Measurements from ENCODE around the gene SLC33A1. TPM values are rescaled to one million over a fixed set of nuclear protein-coding genes. Genes with fewer than 3 reads are reported as not detected.
A peak's percentile ranks its signal among the peaks of the same experiment; 100 is the strongest.

The SLC33A1 gene
- total and polyA plus RNA-seq, 3 donors from 2014 or later, result 25.5 to 40.1 (median 36.2) TPM

GRCh38 chr3:155807823-155808222 lies 46.4 kb downstream of the SLC33A1 start:
- WGBS, 2 donors, result 87 to 92% methylated on average over 2 of the region's 2 CpGs
- no peak overlapping the region for H3K27ac ChIP-seq
- no peak overlapping the region for H3K4me3 ChIP-seq
- intact Hi-C loops (cut with DNase I; ENCODE audit: low total_unique reads), result no loop called here
- H3K9me3 ChIP-seq, result no peaks in the 10 kb centered on the region
- no peak for TF ChIP-seq POLR2A (IDR thresholded peaks at IDR 0.05)
- TF ChIP-seq CTCF (IDR thresholded peaks at IDR 0.05), result no peak
- no peaks in the 10 kb centered on the region for H3K4me1 ChIP-seq
- H3K27me3 ChIP-seq, result no peaks in the 10 kb centered on the region
- no peak for DNase-seq
- H3K36me3 ChIP-seq (ENCODE audit: low read depth, missing control alignments), result no peaks in the 10 kb centered on the region

- peak; percentile 78 for DNase-seq
- H3K36me3 ChIP-seq (ENCODE audit: low read depth, missing control alignments), result no peaks in the 10 kb centered on the region
- H3K27ac ChIP-seq, result peak within 1 kb of the TSS; percentile 89 to 91
- H3K4me3 ChIP-seq, result peak within 1 kb of the TSS; percentile 79 to 84
- H3K4me1 ChIP-seq, result no peaks in the 10 kb centered on the region
- no peaks in the 10 kb centered on the region for H3K27me3 ChIP-seq
- peak; percentile 67 to 88 (median 75) for TF ChIP-seq CTCF (IDR thresholded peaks at IDR 0.05)
- TF ChIP-seq POLR2A (IDR thresholded peaks at IDR 0.05), result no peak
- intact Hi-C loops (cut with DNase I; ENCODE audit: low total_unique reads), result no loop called here
- H3K9me3 ChIP-seq, result no peaks in the 10 kb centered on the region
- WGBS, 2 donors, result 0 to 1% methylated on average over 6 to 61 of the region's 61 CpGs
Measured at GRCh38 chr3:155805802-155806618, 48.2 kb downstream of the SLC33A1 start, which contains the start of gene C3orf33. Gene C3orf33, minus strand, starts transcription at chr3:155806278. Its CDS starts 26 bp downstream, at chr3:155806252.

GRCh38 chr3:155805204-155805801 lies 48.9 kb downstream of the SLC33A1 start:
- no peaks in the 10 kb centered on the region for H3K27me3 ChIP-seq
- intact Hi-C loops (cut with DNase I; ENCODE audit: low total_unique reads), result no loop called here
- H3K4me1 ChIP-seq, result no peaks in the 10 kb centered on the region
- H3K36me3 ChIP-seq (ENCODE audit: low read depth, missing control alignments), result no peaks in the 10 kb centered on the region
- TF ChIP-seq CTCF (IDR thresholded peaks at IDR 0.05), result no peak
- TF ChIP-seq POLR2A (IDR thresholded peaks at IDR 0.05), result no peak
- DNase-seq, result peak; percentile 62
- H3K27ac ChIP-seq, result peak overlapping the region; percentile 89 to 91
- H3K4me3 ChIP-seq, result peak overlapping the region; percentile 79 to 84
- 15 to 27% methylated on average over 14 to 15 of the region's 15 CpGs for WGBS, 2 donors
- H3K9me3 ChIP-seq, result no peaks in the 10 kb centered on the region

- H3K36me3 ChIP-seq (ENCODE audit: low read depth, missing control alignments), result no peaks in the 10 kb centered on the region
- intact Hi-C loops (cut with DNase I; ENCODE audit: low total_unique reads), result no loop called here
- TF ChIP-seq CTCF (IDR thresholded peaks at IDR 0.05) (no peak), POLR2A (IDR thresholded peaks at IDR 0.05) (no peak)
- no peak overlapping the region for H3K4me3 ChIP-seq
- no peaks in the 10 kb centered on the region for H3K27me3 ChIP-seq
- no peaks in the 10 kb centered on the region for H3K9me3 ChIP-seq
- no peak for DNase-seq
- H3K4me1 ChIP-seq, result no peaks in the 10 kb centered on the region
- no peak overlapping the region for H3K27ac ChIP-seq
Measured at GRCh38 chr3:155804323-155804722, 49.9 kb downstream of the SLC33A1 start.
